ENCODE results near the gene CIDEB.

The CIDEB gene

DNA sequence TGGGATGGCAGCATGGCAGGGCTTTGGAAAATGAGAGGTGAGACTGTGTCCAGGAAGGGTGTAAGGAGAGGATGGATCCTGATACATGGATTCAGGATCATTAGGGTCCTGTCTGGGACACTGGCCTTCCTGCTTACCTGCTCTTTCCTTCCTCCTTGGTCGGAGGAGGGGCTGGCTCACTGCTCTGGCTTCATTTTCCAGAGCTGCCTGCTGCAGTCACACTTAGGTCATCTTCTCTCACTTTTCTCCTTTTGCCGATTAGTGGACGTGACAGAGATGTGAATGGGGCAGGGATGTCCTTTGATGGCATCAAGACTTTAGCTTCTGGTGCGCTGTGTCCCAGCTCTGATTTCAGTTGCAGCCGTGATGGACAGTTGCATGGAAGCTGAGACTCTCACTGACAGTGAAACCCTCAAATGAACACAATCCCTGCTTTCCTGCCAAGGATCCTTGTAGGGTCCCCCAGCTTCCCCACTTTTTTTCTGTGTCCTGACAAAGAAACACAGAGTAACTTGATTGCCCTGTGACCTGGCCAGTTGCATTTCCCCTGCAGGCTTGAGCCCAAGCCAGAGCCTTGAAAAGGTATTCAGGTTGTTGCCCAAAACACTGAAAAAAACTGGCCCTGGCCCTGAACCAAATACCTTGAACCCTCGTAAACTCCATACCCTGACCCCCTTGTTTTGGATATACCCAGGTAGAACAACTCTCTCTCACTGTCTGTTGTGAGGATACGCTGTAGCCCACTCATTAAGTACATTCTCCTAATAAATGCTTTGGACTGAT, 756 bp upstream of the CIDEB start:
- H3K4me3 ChIP-seq (ENCODE audit: control insufficient read depth, low read depth, low read length): no peak overlapping the region
- TF ChIP-seq, protein P1, sequence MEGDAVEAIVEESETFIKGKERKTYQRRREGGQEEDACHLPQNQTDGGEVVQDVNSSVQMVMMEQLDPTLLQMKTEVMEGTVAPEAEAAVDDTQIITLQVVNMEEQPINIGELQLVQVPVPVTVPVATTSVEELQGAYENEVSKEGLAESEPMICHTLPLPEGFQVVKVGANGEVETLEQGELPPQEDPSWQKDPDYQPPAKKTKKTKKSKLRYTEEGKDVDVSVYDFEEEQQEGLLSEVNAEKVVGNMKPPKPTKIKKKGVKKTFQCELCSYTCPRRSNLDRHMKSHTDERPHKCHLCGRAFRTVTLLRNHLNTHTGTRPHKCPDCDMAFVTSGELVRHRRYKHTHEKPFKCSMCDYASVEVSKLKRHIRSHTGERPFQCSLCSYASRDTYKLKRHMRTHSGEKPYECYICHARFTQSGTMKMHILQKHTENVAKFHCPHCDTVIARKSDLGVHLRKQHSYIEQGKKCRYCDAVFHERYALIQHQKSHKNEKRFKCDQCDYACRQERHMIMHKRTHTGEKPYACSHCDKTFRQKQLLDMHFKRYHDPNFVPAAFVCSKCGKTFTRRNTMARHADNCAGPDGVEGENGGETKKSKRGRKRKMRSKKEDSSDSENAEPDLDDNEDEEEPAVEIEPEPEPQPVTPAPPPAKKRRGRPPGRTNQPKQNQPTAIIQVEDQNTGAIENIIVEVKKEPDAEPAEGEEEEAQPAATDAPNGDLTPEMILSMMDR (conservative IDR thresholded peaks at IDR 0.05; ENCODE audit: control insufficient read depth, insufficient read depth, low read depth, low read length): no peak

GRCh38 chr14:24307156-24307574, 612 bp downstream of the CIDEB start:
- TF ChIP-seq, protein P1 (conservative IDR thresholded peaks at IDR 0.05; ENCODE audit: control insufficient read depth, insufficient read depth, low read depth, low read length): no peak
- H3K4me3 ChIP-seq (ENCODE audit: control insufficient read depth, low read depth, low read length): no peak overlapping the region
- no peak for DNase-seq (ENCODE audit: low read depth)

More for the DNA sequence above, 756 bp upstream of the CIDEB start:
- no peak for DNase-seq (ENCODE audit: low read depth)

DNA sequence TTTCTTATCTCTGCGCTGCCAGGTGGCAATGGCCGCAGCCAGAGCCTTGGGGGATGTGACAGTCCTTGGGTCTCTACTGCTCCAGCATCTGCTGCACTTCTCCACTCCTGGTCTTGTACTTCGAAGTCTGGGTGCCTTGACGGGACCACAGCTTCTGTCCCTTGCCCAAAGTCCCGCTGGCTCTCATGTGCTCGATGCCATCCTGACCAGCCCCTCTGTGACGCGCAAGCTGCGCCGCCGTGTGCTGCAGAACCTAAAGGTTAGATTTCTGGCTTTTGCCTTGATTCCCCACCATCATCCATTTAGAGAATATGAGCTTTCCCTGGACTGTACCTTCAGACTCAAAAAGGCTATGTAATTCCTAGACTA, 3.8 kb downstream of the CIDEB start:
- TF ChIP-seq, protein P1 (conservative IDR thresholded peaks at IDR 0.05; ENCODE audit: control insufficient read depth, insufficient read depth, low read depth, low read length): no peak
- H3K4me3 ChIP-seq (ENCODE audit: control insufficient read depth, low read depth, low read length): no peak overlapping the region
- no peak for DNase-seq (ENCODE audit: low read depth)

DNA sequence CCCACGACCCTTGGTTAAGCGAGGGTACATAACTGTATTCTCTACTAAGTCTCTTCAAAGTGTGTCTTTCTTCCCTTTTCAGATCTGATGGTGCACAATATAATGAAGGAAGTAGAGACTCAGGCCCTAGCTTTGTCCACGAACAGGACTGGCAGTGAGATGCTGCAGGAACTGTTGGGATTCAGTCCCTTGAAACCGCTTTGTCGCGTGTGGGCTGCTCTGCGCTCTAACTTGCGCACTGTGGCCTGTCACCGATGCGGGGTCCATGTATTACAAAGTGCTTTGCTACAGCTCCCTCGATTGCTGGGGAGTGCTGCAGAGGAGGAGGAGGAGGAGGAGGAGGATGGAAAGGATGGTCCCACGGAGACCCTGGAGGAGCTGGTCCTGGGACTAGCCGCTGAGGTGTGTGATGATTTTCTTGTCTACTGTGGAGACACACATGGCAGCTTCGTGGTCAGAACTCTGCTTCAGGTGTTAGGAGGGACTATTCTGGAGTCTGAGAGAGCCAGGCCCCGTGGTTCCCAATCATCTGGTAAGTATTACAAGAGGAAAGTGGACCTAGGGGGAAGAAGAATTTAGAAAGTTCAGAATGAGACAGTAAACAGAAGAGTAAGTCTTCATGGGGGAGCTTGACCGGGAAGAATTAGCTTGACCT, 7.3 kb downstream of the CIDEB start:
- DNase-seq (ENCODE audit: low read depth): no peak
- TF ChIP-seq, protein P1 (conservative IDR thresholded peaks at IDR 0.05; ENCODE audit: control insufficient read depth, insufficient read depth, low read depth, low read length): no peak
- H3K4me3 ChIP-seq (ENCODE audit: control insufficient read depth, low read depth, low read length): peak overlapping the region; percentile 97

DNA sequence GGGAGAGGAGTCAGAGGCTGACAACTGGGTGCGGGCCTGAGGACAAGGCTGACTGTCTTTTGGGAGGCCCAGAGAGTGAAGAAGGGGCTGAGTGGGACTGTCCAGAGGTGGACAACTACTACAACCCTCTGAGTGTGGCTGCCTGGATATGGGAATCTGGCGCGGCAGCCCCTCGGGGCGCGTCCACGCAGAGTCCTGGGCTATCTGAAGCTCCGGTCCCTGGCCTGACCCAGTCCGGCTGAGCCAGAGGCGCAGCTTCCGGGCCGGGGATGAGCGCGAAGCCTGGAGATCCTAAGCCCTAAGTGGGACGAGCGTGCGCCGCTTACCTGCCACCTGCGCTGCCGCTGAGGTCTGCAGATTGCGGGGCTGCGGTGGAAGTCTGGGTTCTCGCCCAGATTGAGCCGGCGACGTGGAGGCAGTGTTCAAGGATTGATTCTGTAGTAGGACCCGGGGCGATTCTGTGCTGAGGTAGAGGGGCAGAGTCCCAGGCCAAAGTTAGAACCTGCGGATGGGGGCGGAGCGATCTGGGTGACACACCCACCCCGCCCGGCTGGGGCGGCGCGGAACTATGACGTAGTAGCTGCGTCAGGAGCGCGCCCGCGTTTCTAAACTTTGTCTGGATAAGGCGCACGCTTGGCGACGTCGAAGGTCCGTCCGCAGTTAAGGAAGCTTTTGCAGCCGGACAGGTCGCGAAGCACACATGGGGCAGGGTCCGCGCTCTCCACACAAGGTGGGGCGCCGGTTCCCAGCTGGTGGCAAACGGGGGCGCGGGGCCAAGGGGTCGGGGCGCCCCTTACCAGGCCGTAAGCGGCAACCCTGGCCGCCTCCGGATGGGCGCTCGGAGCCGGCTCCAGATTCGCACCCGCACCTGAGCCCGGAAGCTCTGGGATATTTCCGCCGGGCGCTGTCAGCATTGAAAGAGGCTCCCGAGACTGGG, 8.3 kb downstream of the CIDEB start, which contains the start of the genes DHRS1 and NOP9:
DHRS1 (minus strand) TSS at position 526 of the 937 bp plus-strand sequence. CDS start 674 bp downstream, outside the sequence.
NOP9 (plus strand) TSS at position 596 of the 937 bp plus-strand sequence; CDS start at position 701, 105 bp downstream.
- H3K4me3 ChIP-seq (ENCODE audit: control insufficient read depth, low read depth, low read length): peak within 1 kb of the TSS; percentile 97
- TF ChIP-seq, protein P1 (conservative IDR thresholded peaks at IDR 0.05; ENCODE audit: control insufficient read depth, insufficient read depth, low read depth, low read length): no peak
- peak; percentile 84 for DNase-seq (ENCODE audit: low read depth)

- peak; percentile 76 for DNase-seq (ENCODE audit: low read depth)
- H3K4me3 ChIP-seq (ENCODE audit: control insufficient read depth, low read depth, low read length): peak overlapping the region; percentile 97
- TF ChIP-seq, protein P1 (conservative IDR thresholded peaks at IDR 0.05; ENCODE audit: control insufficient read depth, insufficient read depth, low read depth, low read length): no peak
Measured at GRCh38 chr14:24298892-24299254, 8.9 kb downstream of the CIDEB start.

Measured in fibroblast of mammary gland (primary cell).